ENCODE results near the gene CEP85.
A peak's percentile ranks its signal among the peaks of the same experiment; 100 is the strongest.
"Not testable (repeated sequence)": the region's sequence is repeated elsewhere in the genome, so short reads cannot be mapped to it uniquely, and the experiment has no call there.

Gene CEP85

GRCh38 chr1:26307966-26308899 lies 74.2 kb downstream of the CEP85 start:
- peak overlapping the region in 1 of 2 experiments; percentile 60 for H3K27ac ChIP-seq (ENCODE audit: insufficient read depth in 1 of 2, low read depth in 1 of 2, low read length in 2 of 2, poor library complexity in 1 of 2, severe bottlenecking in 2 of 2)
- 72% methylated on average over 7 of the region's 21 CpGs for WGBS (ENCODE audit: insufficient coverage)
- H3K36me3 ChIP-seq (ENCODE audit: control insufficient read depth in 4 of 4, insufficient read depth in 4 of 4, low read length in 3 of 4); H3K27me3 ChIP-seq (replicated peaks in 2 of 5; ENCODE audit: control insufficient read depth in 4 of 5, insufficient read depth in 5 of 5, low read length in 4 of 5); H3K9me3 ChIP-seq (ENCODE audit: control extremely low read depth in 1 of 5, control insufficient read depth in 4 of 5, insufficient read depth in 2 of 5, low read depth in 1 of 5, low read length in 4 of 5): not testable (repeated sequence)
- DNase-seq, result peak in 1 of 3 donors; percentile 36
- POLR2A ChIA-PET, result interaction anchor here (1.0 kb wide), 1 partner anchor 32 kb away, joined by 3 read pairs; no protein-coding TSS in a partner anchor
- CTCF ChIA-PET, result interaction anchor here (0.7 to 4.8 kb wide), 6 partner anchors 10 to 205 kb away, joined by 3 to 27 read pairs (median 10); partner anchors contain the start of gene CD52
- peaks cover 14 to 37% (median 28%) of the 10 kb centered on the region in 4 experiments for H3K4me1 ChIP-seq (ENCODE audit: control extremely low read depth in 1 of 4, control insufficient read depth in 4 of 4, insufficient read depth in 4 of 4, low read length in 3 of 4)
- peak overlapping the region in 1 of 7 experiments; percentile 19 for H3K4me3 ChIP-seq (ENCODE audit: control insufficient read depth in 1 of 7, extremely low read depth in 1 of 7, insufficient read depth in 4 of 7, low read depth in 2 of 7, low read length in 6 of 7)

- DNase-seq, result no peak
- Histone ChIP-seq H3K36me3 (ENCODE audit: control insufficient read depth in 4 of 4, insufficient read depth in 4 of 4, low read length in 3 of 4) (no peaks in the 10 kb centered on the region), H3K9me3 (ENCODE audit: control extremely low read depth in 1 of 5, control insufficient read depth in 4 of 5, insufficient read depth in 2 of 5, low read depth in 1 of 5, low read length in 4 of 5) (no peaks in the 10 kb centered on the region), H3K27me3 (replicated peaks in 2 of 5; ENCODE audit: control insufficient read depth in 4 of 5, insufficient read depth in 5 of 5, low read length in 4 of 5) (no peaks in the 10 kb centered on the region), H3K27ac (ENCODE audit: insufficient read depth in 1 of 2, low read depth in 1 of 2, low read length in 2 of 2, poor library complexity in 1 of 2, severe bottlenecking in 2 of 2) (no peak overlapping the region), H3K4me1 (ENCODE audit: control extremely low read depth in 1 of 4, control insufficient read depth in 4 of 4, insufficient read depth in 4 of 4, low read length in 3 of 4) (peaks cover 13 to 55% (median 46%) of the 10 kb centered on the region in 4 experiments), H3K4me3 (ENCODE audit: control insufficient read depth in 1 of 7, extremely low read depth in 1 of 7, insufficient read depth in 4 of 7, low read depth in 2 of 7, low read length in 6 of 7) (no peak overlapping the region)
- ChIA-PET POLR2A (no interaction called here), CTCF (interaction anchor here (0.7 to 2.8 kb wide), 10 partner anchors 10 to 103 kb away, joined by 3 to 9 read pairs (median 4); partner anchors contain the start of gene SH3BGRL3)
- 100% methylated on average over 4 of the region's 5 CpGs for WGBS (ENCODE audit: insufficient coverage)
These were observed 80.5 kb downstream of the CEP85 start for GRCh38 chr1:26314501-26314900.

- peaks cover 0 to 12% (median 3%) of the 10 kb centered on the region in 4 experiments for H3K36me3 ChIP-seq (ENCODE audit: control insufficient read depth in 4 of 4, insufficient read depth in 4 of 4, low read length in 3 of 4)
- POLR2A ChIA-PET, result interaction anchor here (0.6 to 3.6 kb wide), 3 partner anchors 28 to 39 kb away, joined by 3 to 28 read pairs (median 5); no protein-coding TSS in a partner anchor
- H3K27ac ChIP-seq (ENCODE audit: insufficient read depth in 1 of 2, low read depth in 1 of 2, low read length in 2 of 2, poor library complexity in 1 of 2, severe bottlenecking in 2 of 2), result peak overlapping the region in 1 of 2 experiments; percentile 86
- no peak for DNase-seq
- CTCF ChIA-PET, result interaction anchor here (0.7 to 8.5 kb wide), 6 partner anchors 8 to 429 kb away, joined by 3 to 161 read pairs (median 18); partner anchors contain the start of genes SH3BGRL3 and UBXN11
- H3K9me3 ChIP-seq (ENCODE audit: control extremely low read depth in 1 of 5, control insufficient read depth in 4 of 5, insufficient read depth in 2 of 5, low read depth in 1 of 5, low read length in 4 of 5), result no peaks in the 10 kb centered on the region
- peak overlapping the region in 1 of 7 experiments; percentile 78 for H3K4me3 ChIP-seq (ENCODE audit: control insufficient read depth in 1 of 7, extremely low read depth in 1 of 7, insufficient read depth in 4 of 7, low read depth in 2 of 7, low read length in 6 of 7)
- H3K27me3 ChIP-seq (replicated peaks in 2 of 5; ENCODE audit: control insufficient read depth in 4 of 5, insufficient read depth in 5 of 5, low read length in 4 of 5), result no peaks in the 10 kb centered on the region
- peaks cover 13 to 71% (median 61%) of the 10 kb centered on the region in 4 experiments for H3K4me1 ChIP-seq (ENCODE audit: control extremely low read depth in 1 of 4, control insufficient read depth in 4 of 4, insufficient read depth in 4 of 4, low read length in 3 of 4)
- WGBS (ENCODE audit: insufficient coverage), result 100% methylated on average over 3 of the region's 8 CpGs
These were observed 82.2 kb downstream of the CEP85 start for GRCh38 chr1:26315874-26316850.

- peak overlapping the region; percentile 69 to 86 for H3K27ac ChIP-seq (ENCODE audit: insufficient read depth in 1 of 2, low read depth in 1 of 2, low read length in 2 of 2, poor library complexity in 1 of 2, severe bottlenecking in 2 of 2)
- H3K9me3 ChIP-seq (ENCODE audit: control extremely low read depth in 1 of 5, control insufficient read depth in 4 of 5, insufficient read depth in 2 of 5, low read depth in 1 of 5, low read length in 4 of 5), result no peaks in the 10 kb centered on the region
- ChIA-PET POLR2A (interaction anchor here (0.6 to 3.6 kb wide), 2 partner anchors 29 to 31 kb away, joined by 3 to 28 read pairs; no protein-coding TSS in a partner anchor), CTCF (interaction anchor here (1.2 to 8.5 kb wide), 6 partner anchors 9 to 148 kb away, joined by 3 to 161 read pairs (median 17); partner anchors contain the start of genes SH3BGRL3, UBXN11 and ZNF593)
- DNase-seq, result no peak
- H3K27me3 ChIP-seq (replicated peaks in 2 of 5; ENCODE audit: control insufficient read depth in 4 of 5, insufficient read depth in 5 of 5, low read length in 4 of 5), result no peaks in the 10 kb centered on the region
- H3K4me3 ChIP-seq (ENCODE audit: control insufficient read depth in 1 of 7, extremely low read depth in 1 of 7, insufficient read depth in 4 of 7, low read depth in 2 of 7, low read length in 6 of 7), result peak overlapping the region in 6 of 7 experiments; percentile 59 to 79 (median 74)
- H3K36me3 ChIP-seq (ENCODE audit: control insufficient read depth in 4 of 4, insufficient read depth in 4 of 4, low read length in 3 of 4), result peaks cover 0 to 20% (median 7%) of the 10 kb centered on the region in 4 experiments
- WGBS (ENCODE audit: insufficient coverage), result 0% methylated on average over 1 of the region's 2 CpGs
- H3K4me1 ChIP-seq (ENCODE audit: control extremely low read depth in 1 of 4, control insufficient read depth in 4 of 4, insufficient read depth in 4 of 4, low read length in 3 of 4), result peaks cover 13 to 78% (median 67%) of the 10 kb centered on the region in 4 experiments
These were observed 83.1 kb downstream of the CEP85 start for GRCh38 chr1:26317146-26317545.

- 7% methylated on average over 9 of the region's 12 CpGs for WGBS (ENCODE audit: insufficient coverage)
- DNase-seq, result peak; percentile 38 to 88 (median 86)
- POLR2A ChIA-PET, result interaction anchor here (1.0 to 3.6 kb wide), 4 partner anchors 29 to 42 kb away, joined by 5 to 28 read pairs (median 10); no protein-coding TSS in a partner anchor
- Histone ChIP-seq H3K9me3 (ENCODE audit: control extremely low read depth in 1 of 5, control insufficient read depth in 4 of 5, insufficient read depth in 2 of 5, low read depth in 1 of 5, low read length in 4 of 5) (no peaks in the 10 kb centered on the region), H3K4me1 (ENCODE audit: control extremely low read depth in 1 of 4, control insufficient read depth in 4 of 4, insufficient read depth in 4 of 4, low read length in 3 of 4) (peaks cover 13 to 78% (median 67%) of the 10 kb centered on the region in 4 experiments), H3K36me3 (ENCODE audit: control insufficient read depth in 4 of 4, insufficient read depth in 4 of 4, low read length in 3 of 4) (peaks cover 0 to 21% (median 8%) of the 10 kb centered on the region in 4 experiments), H3K27ac (ENCODE audit: insufficient read depth in 1 of 2, low read depth in 1 of 2, low read length in 2 of 2, poor library complexity in 1 of 2, severe bottlenecking in 2 of 2) (peak within 1 kb of the TSS; percentile 69 to 86), H3K4me3 (ENCODE audit: control insufficient read depth in 1 of 7, extremely low read depth in 1 of 7, insufficient read depth in 4 of 7, low read depth in 2 of 7, low read length in 6 of 7) (peak within 1 kb of the TSS; percentile 49 to 79 (median 70)), H3K27me3 (replicated peaks in 2 of 5; ENCODE audit: control insufficient read depth in 4 of 5, insufficient read depth in 5 of 5, low read length in 4 of 5) (no peaks in the 10 kb centered on the region)
- CTCF ChIA-PET, result interaction anchor here (0.8 to 8.5 kb wide), 11 partner anchors 9 to 148 kb away, joined by 3 to 161 read pairs (median 6); partner anchors contain the start of genes CATSPER4, SH3BGRL3, UBXN11 and ZNF593
These were observed 83.8 kb downstream of the CEP85 start, which contains the start of gene CD52 for GRCh38 chr1:26317612-26318337. Gene CD52, plus strand, starts transcription at chr1:26317958. Its CDS starts 60 bp downstream, at chr1:26318018.
